Measurements from ENCODE around the gene HOXC4.
"Not testable (repeated sequence)": the region's sequence is repeated elsewhere in the genome, so short reads cannot be mapped to it uniquely, and the experiment has no call there.

The HOXC4 gene

GRCh38 chr12:54075974-54076373, 22.3 kb downstream of the HOXC4 start:
- no peak overlapping the region for H3K4me3 ChIP-seq (ENCODE audit: low read depth, low read length)
- in situ Hi-C loops (cut with HindIII; ENCODE audit: low sequenced_read_pairs): no loop called here
- no peak for DNase-seq (ENCODE audit: low read depth)
- TF ChIP-seq CTCF (IDR thresholded peaks at IDR 0.05; ENCODE audit: low read depth, low read length, missing control alignments): no peak

GRCh38 chr12:54077843-54078242, 24.2 kb downstream of the HOXC4 start:
- H3K4me3 ChIP-seq (ENCODE audit: low read depth, low read length); DNase-seq (ENCODE audit: low read depth); in situ Hi-C loops (cut with HindIII; ENCODE audit: low sequenced_read_pairs): not testable (repeated sequence)

GRCh38 chr12:54079115-54079514, 25.5 kb downstream of the HOXC4 start:
- in situ Hi-C loops (cut with HindIII; ENCODE audit: low sequenced_read_pairs); H3K4me3 ChIP-seq (ENCODE audit: low read depth, low read length); DNase-seq (ENCODE audit: low read depth): not testable (repeated sequence)

- in situ Hi-C loops (cut with HindIII; ENCODE audit: low sequenced_read_pairs); DNase-seq (ENCODE audit: low read depth): not testable (repeated sequence)
Measured at GRCh38 chr12:54080008-54080924, 26.6 kb downstream of the HOXC4 start.

GRCh38 chr12:54081053-54081514, 27.4 kb downstream of the HOXC4 start:
- DNase-seq (ENCODE audit: low read depth); in situ Hi-C loops (cut with HindIII; ENCODE audit: low sequenced_read_pairs); H3K4me3 ChIP-seq (ENCODE audit: low read depth, low read length): not testable (repeated sequence)

More at GRCh38 chr12:54080008-54080924, 26.6 kb downstream of the HOXC4 start:
- H3K4me3 ChIP-seq (ENCODE audit: low read depth, low read length): not testable (repeated sequence)

GRCh38 chr12:54081581-54082396, 28.2 kb downstream of the HOXC4 start:
- DNase-seq (ENCODE audit: low read depth); H3K4me3 ChIP-seq (ENCODE audit: low read depth, low read length); in situ Hi-C loops (cut with HindIII; ENCODE audit: low sequenced_read_pairs): not testable (repeated sequence)

GRCh38 chr12:54082397-54082892, 28.8 kb downstream of the HOXC4 start:
- DNase-seq (ENCODE audit: low read depth): no peak
- no peak for TF ChIP-seq CTCF (IDR thresholded peaks at IDR 0.05; ENCODE audit: low read depth, low read length, missing control alignments)
- H3K4me3 ChIP-seq (ENCODE audit: low read depth, low read length): no peak overlapping the region
- in situ Hi-C loops (cut with HindIII; ENCODE audit: low sequenced_read_pairs): no loop called here

- DNase-seq (ENCODE audit: low read depth); H3K4me3 ChIP-seq (ENCODE audit: low read depth, low read length); in situ Hi-C loops (cut with HindIII; ENCODE audit: low sequenced_read_pairs): not testable (repeated sequence)
Measured at GRCh38 chr12:54088011-54088410, 34.4 kb downstream of the HOXC4 start.

GRCh38 chr12:54089465-54089864, 35.8 kb downstream of the HOXC4 start:
- DNase-seq (ENCODE audit: low read depth); H3K4me3 ChIP-seq (ENCODE audit: low read depth, low read length); in situ Hi-C loops (cut with HindIII; ENCODE audit: low sequenced_read_pairs): not testable (repeated sequence)

- in situ Hi-C loops (cut with HindIII; ENCODE audit: low sequenced_read_pairs); H3K4me3 ChIP-seq (ENCODE audit: low read depth, low read length); DNase-seq (ENCODE audit: low read depth): not testable (repeated sequence)
Measured at GRCh38 chr12:54090312-54090711, 36.7 kb downstream of the HOXC4 start.

GRCh38 chr12:54092943-54093342, 39.3 kb downstream of the HOXC4 start:
- H3K4me3 ChIP-seq (ENCODE audit: low read depth, low read length); DNase-seq (ENCODE audit: low read depth); in situ Hi-C loops (cut with HindIII; ENCODE audit: low sequenced_read_pairs): not testable (repeated sequence)

- H3K4me3 ChIP-seq (ENCODE audit: low read depth, low read length); in situ Hi-C loops (cut with HindIII; ENCODE audit: low sequenced_read_pairs); DNase-seq (ENCODE audit: low read depth): not testable (repeated sequence)
Measured at GRCh38 chr12:54095928-54096327, 42.3 kb downstream of the HOXC4 start.

GRCh38 chr12:54098644-54099043, 45.0 kb downstream of the HOXC4 start:
- H3K4me3 ChIP-seq (ENCODE audit: low read depth, low read length); in situ Hi-C loops (cut with HindIII; ENCODE audit: low sequenced_read_pairs); DNase-seq (ENCODE audit: low read depth): not testable (repeated sequence)

GRCh38 chr12:54100588-54100987, 47.0 kb downstream of the HOXC4 start:
- DNase-seq (ENCODE audit: low read depth); in situ Hi-C loops (cut with HindIII; ENCODE audit: low sequenced_read_pairs); H3K4me3 ChIP-seq (ENCODE audit: low read depth, low read length): not testable (repeated sequence)

GRCh38 chr12:54102223-54102622, 48.6 kb downstream of the HOXC4 start:
- H3K4me3 ChIP-seq (ENCODE audit: low read depth, low read length); in situ Hi-C loops (cut with HindIII; ENCODE audit: low sequenced_read_pairs); DNase-seq (ENCODE audit: low read depth): not testable (repeated sequence)

Measured in astrocyte of the cerebellum (primary cell).